H1 (cell line): ENCODE measurements around the gene ELOVL3. TPM values are rescaled to one million over a fixed set of nuclear protein-coding genes. Genes with fewer than 3 reads are reported as not detected.
A peak's percentile ranks its signal among the peaks of the same experiment; 100 is the strongest.

Source experiments
- BCL11A ChIP-seq, 2 experiments: IDR thresholded peaks; one replicate each; pipeline ENCODE4 v1.6.1; 2011; ENCODE audit warnings: low read depth in 2 of 2, low read length in 2 of 2, mild to moderate bottlenecking in 2 of 2
- BRCA1 ChIP-seq: IDR thresholded peaks from 2 replicates; pipeline ENCODE4 v1.6.1; 2012; ENCODE audit warnings: low read depth, low read length, improper control_type of control experiment
- CHD1 ChIP-seq: IDR thresholded peaks from 2 replicates; pipeline ENCODE4 v1.6.1; 2012; ENCODE audit warnings: low read depth, low read length, improper control_type of control experiment
- E2F6 ChIP-seq: IDR thresholded peaks from 2 replicates; pipeline ENCODE4 v1.6.1; 2012; ENCODE audit warnings: inconsistent platforms
- EZH2 ChIP-seq: fragments of 200-600 bp; sonication (generic); IDR thresholded peaks from 2 replicates; pipeline ENCODE4 v1.7.1; 2012; ENCODE audit warnings: low read depth, mild to moderate bottlenecking, moderate library complexity, low read length, inconsistent platforms; ENCODE audit not compliant: severe bottlenecking
- GABPA ChIP-seq: IDR thresholded peaks from 2 replicates; pipeline ENCODE4 v1.6.1; 2011; ENCODE audit warnings: mild to moderate bottlenecking, low read length, moderate library complexity, borderline replicate concordance; ENCODE audit not compliant: insufficient read depth
- KDM1A ChIP-seq: fragments of 200-600, 300-600 bp; sonication (generic); IDR thresholded peaks from 2 replicates; pipeline ENCODE4 v1.7.1; 2016; ENCODE audit warnings: mild to moderate bottlenecking, low read length, borderline replicate concordance
- KDM4A ChIP-seq: IDR thresholded peaks from one replicate; pipeline ENCODE4 v1.7.1; 2012; ENCODE audit warnings: low read depth, mild to moderate bottlenecking, moderate library complexity, low read length, inconsistent platforms; ENCODE audit not compliant: severe bottlenecking
- RAD21 ChIP-seq, 2 experiments: IDR thresholded peaks in 1 of 2; conservative IDR thresholded peaks in 1 of 2; 2 replicates each; pipeline ENCODE4 v1.6.1; 2011; ENCODE audit warnings: low read depth in 2 of 2, low read length in 2 of 2, improper control_type of control experiment in 1 of 2, inconsistent platforms in 1 of 2, mild to moderate bottlenecking in 1 of 2, moderate library complexity in 1 of 2
- RNF2 ChIP-seq: fragments of 200-900, 300-1000 bp; sonication (generic); IDR thresholded peaks from 2 replicates; pipeline ENCODE4 v1.7.1; 2016; ENCODE audit warnings: borderline replicate concordance, low read depth, mild to moderate bottlenecking, antibody characterized with exemption, low read length; ENCODE audit not compliant: poor library complexity, severe bottlenecking; ENCODE audit errors: missing control alignments
- SIRT6 ChIP-seq: IDR thresholded peaks from one replicate; pipeline ENCODE4 v1.7.1; 2012; ENCODE audit warnings: low read length, inconsistent platforms
- SP1 ChIP-seq: IDR thresholded peaks from 2 replicates; pipeline ENCODE4 v1.6.1; 2011; ENCODE audit warnings: low read depth, low read length
- SRF ChIP-seq: IDR thresholded peaks from 2 replicates; pipeline ENCODE4 v1.6.1; 2011; ENCODE audit warnings: mild to moderate bottlenecking, low read depth, low read length, moderate library complexity
- TAF1 ChIP-seq: IDR thresholded peaks from 2 replicates; pipeline ENCODE4 v1.6.1; 2011; ENCODE audit warnings: mild to moderate bottlenecking, low read depth, low read length
- TEAD4 ChIP-seq: IDR thresholded peaks from 2 replicates; pipeline ENCODE4 v1.6.1; 2012; ENCODE audit warnings: low read depth, low read length, inconsistent platforms, mixed read lengths
- polyA plus RNA-seq, 7 experiments: library from polyadenylated mRNA; depleted of rRNA in 3 of 7; stranded (reverse) in 5 of 7; unstranded in 2 of 7; fragments of >200 nt in 5 of 7; fragments of 200-250 nt in 2 of 7; gene quantifications; 1 replicate in 5 of 7; 2 replicates in 1 of 7; 4 replicates in 1 of 7; pipeline versions ENCODE4 v1.2.1 to v1.2.3, GENCODE V29; 2011 to 2013; ENCODE audit warnings: missing spikeins in 2 of 7, mixed read lengths in 2 of 7
- total RNA-seq: library from RNA; stranded (reverse); fragmentation: NEBNext Ultra II Directional; extraction: Animal tissue kit (Norgen Biotek cat#: 25700); gene quantifications from 2 replicates; pipeline ENCODE4 v1.2.1, GENCODE V29; 2021
- TF ChIP-seq, protein P1 (sequence below), 3 experiments: IDR thresholded peaks; 1 replicate in 2 of 3; 2 replicates in 1 of 3; pipeline versions ENCODE4 v1.5.1 to v1.6.1; 2011; ENCODE audit warnings: low read length in 3 of 3, mild to moderate bottlenecking in 3 of 3, inconsistent platforms in 2 of 3, low read depth in 1 of 3, moderate library complexity in 1 of 3; ENCODE audit not compliant: insufficient read depth in 1 of 3; ENCODE audit errors: control extremely low read depth in 1 of 3
- TF ChIP-seq, protein P2 (sequence below): IDR thresholded peaks from 2 replicates; pipeline ENCODE4 v1.6.1; 2012; ENCODE audit warnings: inconsistent platforms

ELOVL3 gene
- total and polyA plus RNA-seq, 2 of the 8 experiments (the other 6 are each of a cell fraction or from before 2014, with no cell fraction given), result 0.27 TPM; not detected in 1

- TF ChIP-seq, protein P1, sequence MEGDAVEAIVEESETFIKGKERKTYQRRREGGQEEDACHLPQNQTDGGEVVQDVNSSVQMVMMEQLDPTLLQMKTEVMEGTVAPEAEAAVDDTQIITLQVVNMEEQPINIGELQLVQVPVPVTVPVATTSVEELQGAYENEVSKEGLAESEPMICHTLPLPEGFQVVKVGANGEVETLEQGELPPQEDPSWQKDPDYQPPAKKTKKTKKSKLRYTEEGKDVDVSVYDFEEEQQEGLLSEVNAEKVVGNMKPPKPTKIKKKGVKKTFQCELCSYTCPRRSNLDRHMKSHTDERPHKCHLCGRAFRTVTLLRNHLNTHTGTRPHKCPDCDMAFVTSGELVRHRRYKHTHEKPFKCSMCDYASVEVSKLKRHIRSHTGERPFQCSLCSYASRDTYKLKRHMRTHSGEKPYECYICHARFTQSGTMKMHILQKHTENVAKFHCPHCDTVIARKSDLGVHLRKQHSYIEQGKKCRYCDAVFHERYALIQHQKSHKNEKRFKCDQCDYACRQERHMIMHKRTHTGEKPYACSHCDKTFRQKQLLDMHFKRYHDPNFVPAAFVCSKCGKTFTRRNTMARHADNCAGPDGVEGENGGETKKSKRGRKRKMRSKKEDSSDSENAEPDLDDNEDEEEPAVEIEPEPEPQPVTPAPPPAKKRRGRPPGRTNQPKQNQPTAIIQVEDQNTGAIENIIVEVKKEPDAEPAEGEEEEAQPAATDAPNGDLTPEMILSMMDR (IDR thresholded peaks at IDR 0.05; ENCODE audit: control extremely low read depth in 1 of 3, insufficient read depth in 1 of 3, low read depth in 1 of 3, low read length in 3 of 3), result peak; percentile 97 to 98 (median 97)
- TF ChIP-seq CHD1 (no peak), SIRT6 (no peak), KDM1A (peak; percentile 24; the same call in 1 of the 2 replicates), KDM4A (no peak), BRCA1 (no peak), TEAD4 (0 out of 2 replicates have a peak, but pooled peaks have one; percentile 36), RNF2 (no peak), RAD21 (IDR thresholded peaks at IDR 0.05 in 1 of 2, conservative IDR thresholded peaks at IDR 0.05 in 1 of 2; ENCODE audit: low read depth in 2 of 2, low read length in 2 of 2) (peak; percentile 99), GABPA (no peak), TAF1 (no peak), SRF (no peak), EZH2 (no peak), E2F6 (peak; percentile 78), BCL11A (IDR thresholded peaks at IDR 0.05; ENCODE audit: low read depth in 2 of 2, low read length in 2 of 2) (no peak), SP1 (no peak)
- TF ChIP-seq, protein P2, sequence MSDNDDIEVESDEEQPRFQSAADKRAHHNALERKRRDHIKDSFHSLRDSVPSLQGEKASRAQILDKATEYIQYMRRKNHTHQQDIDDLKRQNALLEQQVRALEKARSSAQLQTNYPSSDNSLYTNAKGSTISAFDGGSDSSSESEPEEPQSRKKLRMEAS, result peak; percentile 49; the same call in 1 of the 2 replicates
These were observed 3.7 kb downstream of the ELOVL3 start (continued) for GRCh38 chr10:102229810-102230263.
